GM19099 (cell line): Measurements from ENCODE around the gene CCDC15.

Source experiments
- POLR2A ChIP-seq: IDR thresholded peaks from 3 replicates; pipeline ENCODE4 v1.6.1; 2011; ENCODE audit warnings: low read depth; ENCODE audit not compliant: insufficient read length; ENCODE audit errors: extremely low read depth

CCDC15 gene

DNA sequence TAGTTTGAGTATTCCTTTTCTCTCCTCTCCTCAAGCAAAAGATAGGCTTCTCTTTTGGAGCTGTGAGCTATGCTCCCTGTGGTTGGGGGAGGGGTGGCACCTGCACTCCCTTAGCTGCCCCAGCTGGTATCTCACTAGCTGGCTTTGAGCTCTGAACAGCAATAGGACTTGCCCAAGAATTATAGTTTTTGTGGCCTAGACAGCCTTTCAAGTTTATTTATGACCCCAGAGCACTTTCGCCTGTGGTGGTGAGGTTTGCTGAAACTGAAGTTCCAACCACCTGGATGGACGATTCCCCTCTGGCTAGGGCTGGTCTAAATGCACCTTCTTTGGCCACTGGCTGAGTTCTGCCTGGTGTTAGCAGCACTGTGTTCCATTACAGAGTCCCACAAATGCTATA is 72.0 kb downstream of the CCDC15 start:
- TF ChIP-seq POLR2A: no peak

DNA sequence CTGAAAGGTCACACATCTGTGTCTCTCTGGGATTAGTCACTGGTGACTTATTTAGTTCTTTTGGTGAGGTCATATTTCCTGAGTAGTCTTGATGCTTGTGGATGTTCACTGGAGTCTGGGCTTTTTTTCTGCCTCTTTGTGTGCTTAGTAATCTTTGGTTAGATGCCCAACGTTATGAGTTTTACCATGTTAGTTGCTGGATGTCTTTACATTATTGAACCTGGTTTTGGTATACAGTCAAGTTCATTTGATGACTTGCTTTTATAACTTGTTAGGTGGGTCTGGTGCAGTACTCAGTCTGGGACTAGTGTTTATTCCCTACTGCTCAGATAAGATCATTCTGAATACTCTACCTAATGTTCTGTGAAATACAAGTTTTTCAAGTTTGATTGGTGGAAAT is 82.9 kb downstream of the CCDC15 start:
- no peak for TF ChIP-seq POLR2A

GRCh38 chr11:125049164-125049792 is 95.3 kb downstream of the CCDC15 start:
- no peak for TF ChIP-seq POLR2A

DNA sequence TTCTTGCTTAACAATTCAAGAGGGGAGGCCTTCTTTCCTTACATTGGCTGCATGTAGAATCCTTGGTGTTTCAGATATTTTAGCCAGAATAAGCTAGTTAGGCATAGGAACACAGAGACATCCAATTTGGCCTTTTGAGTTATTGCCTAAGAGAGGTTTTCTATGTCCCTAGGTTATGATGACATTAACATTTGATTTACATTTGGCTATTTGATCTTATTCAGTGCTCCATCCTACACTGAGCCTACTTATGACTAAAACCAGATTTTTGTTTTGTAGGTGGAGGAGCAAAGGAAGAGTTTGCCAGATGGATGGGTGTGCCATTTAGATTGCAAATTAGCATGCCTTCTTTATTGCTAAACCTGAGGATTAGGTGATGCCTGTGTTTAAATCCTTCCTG is 98.0 kb downstream of the CCDC15 start:
- TF ChIP-seq POLR2A: no peak

GRCh38 chr11:125053167-125053566 is 99.2 kb downstream of the CCDC15 start:
- no peak for TF ChIP-seq POLR2A

DNA sequence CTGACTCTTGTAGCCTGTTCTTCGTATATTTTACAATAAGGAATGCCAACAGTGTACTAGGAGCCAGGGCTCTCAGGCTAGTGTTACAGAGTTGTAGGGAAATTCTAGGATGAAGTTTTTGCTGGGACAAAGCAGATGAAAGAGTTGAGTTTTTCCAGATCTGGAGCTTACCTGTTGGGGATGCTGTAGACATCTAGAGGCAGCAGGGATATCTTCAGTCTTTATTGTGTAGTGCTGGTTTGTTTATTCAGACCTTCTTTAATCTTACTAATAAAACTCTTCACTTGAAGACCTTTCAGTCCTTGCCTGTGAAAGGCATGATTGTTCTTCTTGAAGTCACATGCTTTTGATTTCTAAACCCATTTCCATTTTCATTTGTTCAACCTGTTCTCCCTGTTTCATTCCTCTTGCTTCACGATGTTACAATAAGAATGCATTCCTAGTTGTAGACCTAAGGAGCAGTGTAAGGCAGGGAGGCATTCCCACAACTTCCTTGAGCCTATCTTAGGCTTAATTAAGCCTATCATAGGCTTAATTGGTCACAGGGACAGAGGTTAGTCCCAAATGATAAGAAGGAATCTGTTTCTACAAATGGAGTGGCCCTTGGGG is 101.2 kb downstream of the CCDC15 start:
- no peak for TF ChIP-seq POLR2A

DNA sequence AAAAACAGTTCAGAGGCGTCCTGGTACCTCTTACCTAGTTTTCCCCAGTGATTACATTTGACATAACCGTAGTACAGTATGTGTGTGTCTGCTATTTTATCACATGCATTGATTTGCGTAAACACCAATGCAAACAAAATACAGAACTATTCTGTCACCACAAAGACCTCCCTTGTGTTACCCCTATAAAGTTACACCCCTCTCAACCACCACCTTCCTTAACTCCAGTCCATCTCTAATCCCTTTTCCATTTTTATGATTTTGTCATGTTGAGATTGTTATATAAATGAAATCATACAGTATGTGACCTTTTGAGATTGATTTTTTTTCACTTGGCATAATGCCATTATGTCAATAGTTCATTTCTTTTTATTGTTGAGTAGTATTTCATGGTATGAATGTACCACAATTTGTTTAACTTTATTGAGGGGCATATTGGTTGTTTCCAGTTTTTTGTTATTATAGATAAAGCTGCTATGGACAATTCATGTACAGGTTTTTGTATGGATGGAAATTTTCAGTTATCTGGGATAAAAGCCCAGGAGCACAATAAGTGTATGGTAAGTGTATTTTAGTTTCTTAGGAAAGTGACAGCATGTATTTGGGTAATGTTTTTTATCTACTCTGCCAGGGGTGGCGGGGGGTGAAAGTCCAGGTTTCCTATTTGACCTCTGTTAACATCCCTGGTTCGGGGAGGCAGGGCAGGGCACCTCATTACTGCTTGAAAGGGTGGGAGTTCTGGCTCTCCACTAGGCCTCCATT is 103.1 kb downstream of the CCDC15 start:
- TF ChIP-seq POLR2A: no peak

DNA sequence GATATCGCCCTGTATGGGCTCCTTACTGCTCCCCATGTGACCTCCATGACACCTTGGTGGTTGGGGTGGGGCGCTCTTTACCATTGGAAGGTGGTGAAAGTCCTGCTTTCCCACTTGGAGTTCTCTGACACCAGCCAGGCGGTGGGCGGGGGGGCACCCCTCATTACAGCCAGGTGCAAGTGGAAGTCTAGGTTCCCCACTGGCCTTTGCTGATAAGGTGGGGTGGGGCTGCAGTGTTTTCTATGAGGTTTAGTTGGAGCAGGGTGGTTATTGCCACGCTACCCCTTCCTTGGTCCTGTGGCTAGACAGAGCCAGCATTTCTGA is 103.7 kb downstream of the CCDC15 start:
- TF ChIP-seq POLR2A: no peak

GRCh38 chr11:125061281-125061680 is 107.3 kb downstream of the CCDC15 start:
- no peak for TF ChIP-seq POLR2A

GRCh38 chr11:125062218-125062930 is 108.4 kb downstream of the CCDC15 start:
- TF ChIP-seq POLR2A: no peak

GRCh38 chr11:125062931-125063428 is 109.0 kb downstream of the CCDC15 start, which contains the start of gene SLC37A2:
Gene SLC37A2 (plus strand): TSS chr11:125063305. CDS start chr11:125063368, 63 bp downstream.
- peak; percentile 94 for TF ChIP-seq POLR2A

DNA sequence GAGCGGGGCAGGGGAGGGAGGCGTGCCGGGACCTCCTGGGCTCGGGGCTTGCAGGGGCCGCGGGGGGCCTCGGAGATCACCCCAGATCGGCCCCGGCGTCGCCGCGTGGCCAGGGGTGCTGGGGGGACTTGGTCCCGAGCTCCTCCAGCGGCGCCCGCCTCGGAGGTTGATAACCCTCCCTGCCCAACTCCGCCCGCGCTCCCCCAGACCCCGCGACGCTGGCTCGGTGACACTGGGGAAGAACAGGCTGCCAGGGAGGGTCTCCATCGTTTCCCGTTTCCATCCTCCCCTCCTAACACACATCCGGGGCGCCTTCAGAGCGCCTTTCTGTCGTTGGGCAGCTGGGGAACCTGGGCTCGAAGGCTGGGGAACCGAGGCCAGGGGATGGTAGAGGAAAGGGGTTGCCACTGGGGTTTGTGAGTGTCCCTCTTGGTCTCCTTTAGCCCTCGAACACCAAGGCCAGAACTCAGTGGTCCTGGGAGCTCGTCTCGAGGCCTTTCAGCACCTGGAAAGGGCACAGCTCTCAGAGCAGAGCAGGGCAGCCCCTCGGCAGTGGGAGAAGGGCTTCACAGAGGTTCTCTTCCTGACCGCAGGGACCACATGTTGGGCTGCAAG is 109.5 kb downstream of the CCDC15 start:
- no peak for TF ChIP-seq POLR2A

- no peak for TF ChIP-seq POLR2A
Observed at GRCh38 chr11:125064070-125064469, 110.1 kb downstream of the CCDC15 start.

DNA sequence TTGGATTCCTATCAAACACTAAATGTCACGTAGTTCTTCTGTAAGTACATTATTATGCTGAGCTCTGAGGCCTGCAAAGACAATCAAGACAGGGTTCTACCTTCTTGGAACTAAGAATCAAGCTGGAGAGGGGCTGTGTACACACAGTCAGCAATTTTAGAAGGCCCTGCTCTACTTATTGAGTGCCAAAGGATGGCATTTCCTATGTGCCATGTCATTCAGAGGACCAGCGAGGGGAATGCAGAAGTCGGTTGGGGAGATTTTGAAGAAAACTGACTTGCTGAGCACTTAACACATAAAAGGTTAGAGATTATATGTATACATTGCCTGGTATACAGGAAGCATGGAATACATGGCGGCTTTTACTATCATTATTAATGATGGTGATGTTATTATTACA is 114.4 kb downstream of the CCDC15 start:
- TF ChIP-seq POLR2A: no peak

- no peak for TF ChIP-seq POLR2A
Observed at GRCh38 chr11:125069008-125069407, 115.0 kb downstream of the CCDC15 start.
